A549 (cell line): ENCODE data around the gene ADAM10.

Experiments
- CTCF ChIP-seq: fragments of >200 bp; sonication (Bioruptor Twin); formaldehyde crosslinking; IDR thresholded peaks from 3 replicates; pipeline ENCODE4 v1.5.1; 2016
- MYC ChIP-seq: IDR thresholded peaks from 2 replicates; pipeline ENCODE4 v1.6.1; 2012; ENCODE audit warnings: mild to moderate bottlenecking, inconsistent platforms, low read length, improper control_type of control experiment, borderline replicate concordance
- POLR2A ChIP-seq: IDR thresholded peaks from 2 replicates; pipeline ENCODE4 v1.6.1; 2012; ENCODE audit warnings: mild to moderate bottlenecking, low read length
- REST ChIP-seq: fragments of 200-600 bp; sonication (generic); IDR thresholded peaks from 2 replicates; pipeline ENCODE4 v1.6.1; 2016; ENCODE audit warnings: antibody characterized with exemption, mild to moderate bottlenecking, moderate library complexity

- TF ChIP-seq CTCF (no peak), POLR2A (no peak), REST (no peak), MYC (no peak)
These were observed 65.3 kb downstream of the ADAM10 start for GRCh38 chr15:58684036-58684710.
